ENCODE measurements around the gene RPL9. TPM values are rescaled to one million over a fixed set of nuclear protein-coding genes. Genes with fewer than 3 reads are reported as not detected.

RPL9 gene
- total RNA-seq, 1 experiment from 2014 or later = 386 TPM

DNA sequence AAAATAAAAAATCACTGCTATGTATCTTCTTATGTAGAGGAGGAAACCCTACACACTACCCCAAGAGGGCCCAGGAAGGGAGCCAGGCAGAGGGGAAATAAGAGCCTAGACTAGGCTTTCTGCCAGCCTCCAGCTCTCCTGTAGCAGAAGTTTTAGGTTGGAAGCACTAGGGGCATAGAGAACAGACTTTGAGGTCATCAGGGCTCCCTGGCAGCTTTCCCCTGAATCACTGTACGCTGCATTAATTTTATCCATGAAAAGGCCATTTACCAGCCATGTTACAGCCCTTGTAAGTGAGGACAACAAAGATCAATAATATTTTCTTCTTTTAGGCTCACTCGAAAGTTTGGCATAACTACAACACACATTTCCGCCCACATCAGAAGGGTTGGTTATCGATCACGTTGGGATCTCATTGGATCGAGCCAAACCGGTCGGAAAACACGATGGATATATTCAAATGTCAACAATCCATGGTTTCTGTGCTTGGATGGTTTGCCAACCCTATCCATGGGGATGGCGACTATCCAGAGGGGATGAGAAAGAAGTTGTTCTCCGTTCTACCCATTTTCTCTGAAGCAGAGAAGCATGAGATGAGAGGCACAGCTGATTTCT is 24.7 kb downstream of the RPL9 start:
- no TSS peak for BruUV-seq (replicated peaks)
- CTCF ChIA-PET = no interaction called here
- ATAC-seq (no peak), DNase-seq (ENCODE audit: low read depth, low spot score) (no peak)
- no peak overlapping the region for H3K27ac ChIP-seq (ENCODE audit: low read length)
- in situ Hi-C loops (cut with HindIII; ENCODE audit: low pct_unique_long_range_greater_than_20kb, low sequenced_read_pairs) = no loop called here
- TF ChIP-seq, protein P1, sequence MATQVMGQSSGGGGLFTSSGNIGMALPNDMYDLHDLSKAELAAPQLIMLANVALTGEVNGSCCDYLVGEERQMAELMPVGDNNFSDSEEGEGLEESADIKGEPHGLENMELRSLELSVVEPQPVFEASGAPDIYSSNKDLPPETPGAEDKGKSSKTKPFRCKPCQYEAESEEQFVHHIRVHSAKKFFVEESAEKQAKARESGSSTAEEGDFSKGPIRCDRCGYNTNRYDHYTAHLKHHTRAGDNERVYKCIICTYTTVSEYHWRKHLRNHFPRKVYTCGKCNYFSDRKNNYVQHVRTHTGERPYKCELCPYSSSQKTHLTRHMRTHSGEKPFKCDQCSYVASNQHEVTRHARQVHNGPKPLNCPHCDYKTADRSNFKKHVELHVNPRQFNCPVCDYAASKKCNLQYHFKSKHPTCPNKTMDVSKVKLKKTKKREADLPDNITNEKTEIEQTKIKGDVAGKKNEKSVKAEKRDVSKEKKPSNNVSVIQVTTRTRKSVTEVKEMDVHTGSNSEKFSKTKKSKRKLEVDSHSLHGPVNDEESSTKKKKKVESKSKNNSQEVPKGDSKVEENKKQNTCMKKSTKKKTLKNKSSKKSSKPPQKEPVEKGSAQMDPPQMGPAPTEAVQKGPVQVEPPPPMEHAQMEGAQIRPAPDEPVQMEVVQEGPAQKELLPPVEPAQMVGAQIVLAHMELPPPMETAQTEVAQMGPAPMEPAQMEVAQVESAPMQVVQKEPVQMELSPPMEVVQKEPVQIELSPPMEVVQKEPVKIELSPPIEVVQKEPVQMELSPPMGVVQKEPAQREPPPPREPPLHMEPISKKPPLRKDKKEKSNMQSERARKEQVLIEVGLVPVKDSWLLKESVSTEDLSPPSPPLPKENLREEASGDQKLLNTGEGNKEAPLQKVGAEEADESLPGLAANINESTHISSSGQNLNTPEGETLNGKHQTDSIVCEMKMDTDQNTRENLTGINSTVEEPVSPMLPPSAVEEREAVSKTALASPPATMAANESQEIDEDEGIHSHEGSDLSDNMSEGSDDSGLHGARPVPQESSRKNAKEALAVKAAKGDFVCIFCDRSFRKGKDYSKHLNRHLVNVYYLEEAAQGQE (IDR thresholded peaks at IDR 0.05; ENCODE audit: insufficient read depth in 1 of 2, low read depth in 2 of 2, low read length in 1 of 2) = no peak
- TF ChIP-seq, protein P2, sequence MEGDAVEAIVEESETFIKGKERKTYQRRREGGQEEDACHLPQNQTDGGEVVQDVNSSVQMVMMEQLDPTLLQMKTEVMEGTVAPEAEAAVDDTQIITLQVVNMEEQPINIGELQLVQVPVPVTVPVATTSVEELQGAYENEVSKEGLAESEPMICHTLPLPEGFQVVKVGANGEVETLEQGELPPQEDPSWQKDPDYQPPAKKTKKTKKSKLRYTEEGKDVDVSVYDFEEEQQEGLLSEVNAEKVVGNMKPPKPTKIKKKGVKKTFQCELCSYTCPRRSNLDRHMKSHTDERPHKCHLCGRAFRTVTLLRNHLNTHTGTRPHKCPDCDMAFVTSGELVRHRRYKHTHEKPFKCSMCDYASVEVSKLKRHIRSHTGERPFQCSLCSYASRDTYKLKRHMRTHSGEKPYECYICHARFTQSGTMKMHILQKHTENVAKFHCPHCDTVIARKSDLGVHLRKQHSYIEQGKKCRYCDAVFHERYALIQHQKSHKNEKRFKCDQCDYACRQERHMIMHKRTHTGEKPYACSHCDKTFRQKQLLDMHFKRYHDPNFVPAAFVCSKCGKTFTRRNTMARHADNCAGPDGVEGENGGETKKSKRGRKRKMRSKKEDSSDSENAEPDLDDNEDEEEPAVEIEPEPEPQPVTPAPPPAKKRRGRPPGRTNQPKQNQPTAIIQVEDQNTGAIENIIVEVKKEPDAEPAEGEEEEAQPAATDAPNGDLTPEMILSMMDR (IDR thresholded peaks at IDR 0.05) = no peak
- no peak for TF ChIP-seq SIN3A (IDR thresholded peaks at IDR 0.05; ENCODE audit: borderline replicate concordance, insufficient read depth, low read depth, low read length)
- POLR2A ChIA-PET = no interaction called here
- no peak overlapping the region for H3K4me3 ChIP-seq (ENCODE audit: low read depth in 2 of 2, low read length in 2 of 2)
- intact Hi-C loops (cut with micrococcal nuclease; ENCODE audit: unreplicated experiment) = no loop called here
- H3K36me3 ChIP-seq (ENCODE audit: control insufficient read depth, insufficient read depth, low read length) = no peaks in the 10 kb centered on the region
- H3K9me3 ChIP-seq (ENCODE audit: control insufficient read depth, insufficient read depth, low read depth, low read length) = no peaks in the 10 kb centered on the region
- no peaks in the 10 kb centered on the region; the same call in 1 of the 2 replicates for H3K4me1 ChIP-seq (ENCODE audit: control insufficient read depth, insufficient read depth, low read length)
- no peaks in the 10 kb centered on the region for H3K27me3 ChIP-seq (ENCODE audit: control insufficient read depth, insufficient read depth, low read length)

DNA sequence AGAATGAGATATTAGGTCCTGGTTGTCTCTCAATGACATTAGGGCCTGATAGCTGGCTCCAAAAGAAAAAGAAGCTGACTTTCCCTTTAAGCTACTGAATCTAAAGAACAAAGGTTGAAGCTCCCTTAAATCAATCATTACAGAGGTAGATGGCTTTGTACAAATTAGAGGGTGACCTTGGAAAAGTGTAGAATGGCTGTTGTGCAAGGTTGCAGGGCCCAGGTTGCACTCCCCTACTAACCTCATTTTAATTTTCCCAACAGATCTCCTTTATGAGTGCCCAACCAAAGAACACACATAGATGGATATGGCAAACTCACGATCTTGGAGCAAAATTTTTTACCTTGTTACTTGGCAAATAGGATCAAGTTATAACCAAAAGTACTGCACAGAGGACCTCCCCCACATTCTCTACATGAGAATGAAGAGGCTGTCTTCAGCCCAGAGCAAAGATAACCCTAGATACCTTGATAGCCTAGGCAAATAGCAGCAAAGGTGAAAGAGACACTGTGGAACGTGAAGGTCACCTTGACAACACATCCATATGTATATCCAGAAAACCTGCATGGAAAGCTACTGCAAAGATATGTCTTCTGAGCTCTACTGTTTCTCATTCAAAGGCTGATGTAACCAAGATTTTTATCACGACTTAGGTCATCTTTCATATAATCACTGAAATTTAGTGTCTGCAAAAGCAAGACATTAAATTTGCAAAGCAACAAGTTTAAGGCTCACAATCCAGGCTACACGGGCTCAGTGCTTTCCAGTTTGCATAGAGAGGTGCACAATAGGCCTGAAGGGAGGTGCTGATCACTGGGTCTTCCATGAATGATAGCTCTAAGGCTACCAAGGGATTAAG is 29.0 kb downstream of the RPL9 start:
- DNase-seq (ENCODE audit: low read depth, low spot score) (no peak), ATAC-seq (no peak)
- no peaks in the 10 kb centered on the region for H3K36me3 ChIP-seq (ENCODE audit: control insufficient read depth, insufficient read depth, low read length)
- H3K9me3 ChIP-seq (ENCODE audit: control insufficient read depth, insufficient read depth, low read depth, low read length) = no peaks in the 10 kb centered on the region
- intact Hi-C loops (cut with micrococcal nuclease; ENCODE audit: unreplicated experiment) (no loop called here), in situ Hi-C loops (cut with HindIII; ENCODE audit: low pct_unique_long_range_greater_than_20kb, low sequenced_read_pairs) (no loop called here)
- ChIA-PET POLR2A (no interaction called here), CTCF (no interaction called here)
- no TSS peak for BruUV-seq (replicated peaks)
- TF ChIP-seq, protein P2 (IDR thresholded peaks at IDR 0.05) = no peak
- no peak for TF ChIP-seq SIN3A (IDR thresholded peaks at IDR 0.05; ENCODE audit: borderline replicate concordance, insufficient read depth, low read depth, low read length)
- TF ChIP-seq, protein P1 (IDR thresholded peaks at IDR 0.05; ENCODE audit: insufficient read depth in 1 of 2, low read depth in 2 of 2, low read length in 1 of 2) = no peak
- no peak for TF ChIP-seq POLR2AphosphoS5 (IDR thresholded peaks at IDR 0.05; ENCODE audit: low read depth, low read length)
- no peak for TF ChIP-seq TCF7L2 (IDR thresholded peaks at IDR 0.05; ENCODE audit: low read depth, low read length)
- H3K4me3 ChIP-seq (ENCODE audit: low read depth in 2 of 2, low read length in 2 of 2) = no peak overlapping the region
- H3K4me1 ChIP-seq (ENCODE audit: control insufficient read depth, insufficient read depth, low read length) = no peaks in the 10 kb centered on the region
- no peak overlapping the region for H3K27ac ChIP-seq (ENCODE audit: low read length)
- H3K27me3 ChIP-seq (ENCODE audit: control insufficient read depth, insufficient read depth, low read length) = no peaks in the 10 kb centered on the region

Data from Panc1 (cell line).